NCI-H2196 treated with DMSO at 0.1 percent for 48 hours (cell line): Measurements from ENCODE around the gene AFAP1.

Source experiments
- DNase-seq: peaks from one replicate; lab custom pipeline; 2025; ENCODE audit not compliant: unreplicated experiment; lab: John Stamatoyannopoulos, UW

Gene AFAP1

GRCh38 chr4:7968262-7968896 is 28.7 kb upstream of the AFAP1 start:
- no peak for DNase-seq

- no peak for DNase-seq
Observed at GRCh38 chr4:7967501-7968261, 28.0 kb upstream of the AFAP1 start.

- no peak for DNase-seq
Observed at GRCh38 chr4:7967063-7967440, 27.4 kb upstream of the AFAP1 start.

- DNase-seq: no peak
Observed at GRCh38 chr4:7966281-7967062, 26.8 kb upstream of the AFAP1 start.

GRCh38 chr4:7964890-7965662 is 25.4 kb upstream of the AFAP1 start:
- no peak for DNase-seq

GRCh38 chr4:7964459-7964858 is 24.8 kb upstream of the AFAP1 start:
- no peak for DNase-seq

GRCh38 chr4:7963691-7964090 is 24.0 kb upstream of the AFAP1 start:
- no peak for DNase-seq

- DNase-seq: no peak
Observed at GRCh38 chr4:7962609-7963508, 23.2 kb upstream of the AFAP1 start.

- no peak for DNase-seq
Observed at GRCh38 chr4:7960790-7961655, 21.4 kb upstream of the AFAP1 start.

GRCh38 chr4:7960017-7960789 is 20.5 kb upstream of the AFAP1 start:
- DNase-seq: no peak

GRCh38 chr4:7959078-7959477 is 19.4 kb upstream of the AFAP1 start:
- no peak for DNase-seq

- DNase-seq: no peak
Observed at GRCh38 chr4:7956934-7957656, 17.4 kb upstream of the AFAP1 start.

- DNase-seq: no peak
Observed at GRCh38 chr4:7956270-7956808, 16.7 kb upstream of the AFAP1 start.

- no peak for DNase-seq
Observed at GRCh38 chr4:7955393-7955792, 15.7 kb upstream of the AFAP1 start.

- no peak for DNase-seq
Observed at GRCh38 chr4:7952615-7953014, 13.0 kb upstream of the AFAP1 start.

- DNase-seq: no peak
Observed at GRCh38 chr4:7950301-7951092, 10.8 kb upstream of the AFAP1 start.

GRCh38 chr4:7949759-7950158 is 10.1 kb upstream of the AFAP1 start:
- no peak for DNase-seq
